DOHH2 (cell line): ENCODE results near the gene SRSF1.
A peak's percentile ranks its signal among the peaks of the same experiment; 100 is the strongest.

Source experiments
- H3F3A ChIP-seq: fragments of 200-600 bp; sonication (generic), shearing (Covaris generic); 2 replicates; pipeline ENCODE4 v1.6.0; 2016; ENCODE audit warnings: antibody characterized with exemption, mild to moderate bottlenecking; ENCODE audit not compliant: control insufficient read depth, insufficient read depth
- H3K27ac ChIP-seq: fragments of 200-600 bp; sonication (generic); 2 replicates; pipeline ENCODE4 v1.5.1; 2014; ENCODE audit warnings: low read depth, mild to moderate bottlenecking, low read length, moderate library complexity
- H3K27me3 ChIP-seq: fragments of 200-600 bp; sonication (generic); 2 replicates; pipeline ENCODE4 v1.6.1; 2014; ENCODE audit warnings: mild to moderate bottlenecking, low read length, mixed read lengths; ENCODE audit not compliant: control insufficient read depth
- H3K36me3 ChIP-seq: fragments of 200-600 bp; sonication (generic); 2 replicates; pipeline ENCODE4 v1.6.1; 2014; ENCODE audit warnings: mild to moderate bottlenecking, low read length, moderate library complexity, mixed read lengths; ENCODE audit not compliant: control insufficient read depth
- H3K4me1 ChIP-seq: fragments of 200-600 bp; sonication (generic); 2 replicates; pipeline ENCODE4 v1.6.1; 2014; ENCODE audit warnings: mild to moderate bottlenecking, low read length, mixed read lengths; ENCODE audit not compliant: control insufficient read depth
- H3K4me2 ChIP-seq: fragments of 200-600 bp; sonication (generic); 2 replicates; pipeline ENCODE4 v1.6.0; 2014; ENCODE audit warnings: mild to moderate bottlenecking, low read length, moderate library complexity
- H3K4me3 ChIP-seq: fragments of 200-600 bp; sonication (generic); 2 replicates; pipeline ENCODE4 v1.5.1; 2014; ENCODE audit warnings: mild to moderate bottlenecking, low read length, mixed read lengths
- H3K79me2 ChIP-seq: fragments of 200-600 bp; sonication (generic); 2 replicates; pipeline ENCODE4 v1.6.1; 2014; ENCODE audit warnings: mild to moderate bottlenecking, low read length, mixed read lengths; ENCODE audit not compliant: control insufficient read depth
- H3K9me2 ChIP-seq: fragments of 200-600 bp; sonication (generic); replicated peaks from 2 replicates; pipeline ENCODE4 v1.6.1; 2014; ENCODE audit warnings: mild to moderate bottlenecking, low read length, mixed read lengths; ENCODE audit not compliant: control insufficient read depth
- H3K9me3 ChIP-seq: fragments of 200-600 bp; sonication (generic); 2 replicates; pipeline ENCODE4 v1.6.1; 2014; ENCODE audit warnings: antibody characterized with exemption, low read length, mixed read lengths; ENCODE audit not compliant: control insufficient read depth, insufficient read depth
- H4K20me1 ChIP-seq: fragments of 200-600 bp; sonication (generic); 2 replicates; pipeline ENCODE4 v1.6.0; 2014; ENCODE audit warnings: low read depth, mild to moderate bottlenecking, antibody characterized with exemption, low read length, moderate library complexity; ENCODE audit not compliant: control insufficient read depth, insufficient read depth
- EZH2phosphoT487 ChIP-seq: fragments of 200-600 bp; sonication (generic); IDR thresholded peaks from 2 replicates; pipeline ENCODE4 v1.6.1; 2017; ENCODE audit warnings: borderline replicate concordance, mild to moderate bottlenecking, antibody characterized with exemption, low read length, moderate library complexity, mixed read lengths
- TF ChIP-seq, protein P1 (sequence below): fragments of 200-600 bp; sonication (generic); IDR thresholded peaks from one replicate; pipeline ENCODE4 v1.5.1; 2014; ENCODE audit warnings: antibody characterized with exemption, mild to moderate bottlenecking, low read depth, low read length; ENCODE audit not compliant: poor library complexity, severe bottlenecking

SRSF1 gene

DNA sequence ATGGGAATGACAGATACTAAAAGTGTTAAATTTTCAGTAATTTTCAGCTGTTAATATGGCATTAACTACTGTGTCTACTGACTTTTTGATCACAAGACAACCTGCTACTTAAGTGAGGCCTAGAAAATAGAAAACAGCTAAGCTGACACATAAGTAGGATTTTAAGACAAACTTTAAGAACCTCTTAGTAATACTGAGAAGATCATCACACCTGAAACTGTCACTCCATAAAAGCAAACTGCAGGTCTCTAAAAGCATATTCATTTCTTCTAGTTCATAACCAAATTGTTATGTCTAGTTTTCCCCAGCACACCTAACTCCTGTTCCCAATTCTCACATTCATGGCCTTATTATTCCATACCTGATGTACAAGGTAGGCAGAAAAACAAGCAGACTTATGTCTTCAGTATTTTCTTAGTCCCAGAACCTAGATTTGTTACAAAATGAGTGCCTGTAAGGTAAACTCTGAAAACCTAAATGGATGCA is 8.0 kb downstream of the SRSF1 start:
- H3K36me3 ChIP-seq = peaks cover 79% of the 10 kb centered on the region
- no peak overlapping the region for H3K27ac ChIP-seq
- peaks cover 27% of the 10 kb centered on the region for H4K20me1 ChIP-seq
- no peaks in the 10 kb centered on the region for H3K9me2 ChIP-seq
- H3K79me2 ChIP-seq = peaks cover 26% of the 10 kb centered on the region
- H3F3A ChIP-seq = peaks cover 91% of the 10 kb centered on the region
- TF ChIP-seq, protein P1, sequence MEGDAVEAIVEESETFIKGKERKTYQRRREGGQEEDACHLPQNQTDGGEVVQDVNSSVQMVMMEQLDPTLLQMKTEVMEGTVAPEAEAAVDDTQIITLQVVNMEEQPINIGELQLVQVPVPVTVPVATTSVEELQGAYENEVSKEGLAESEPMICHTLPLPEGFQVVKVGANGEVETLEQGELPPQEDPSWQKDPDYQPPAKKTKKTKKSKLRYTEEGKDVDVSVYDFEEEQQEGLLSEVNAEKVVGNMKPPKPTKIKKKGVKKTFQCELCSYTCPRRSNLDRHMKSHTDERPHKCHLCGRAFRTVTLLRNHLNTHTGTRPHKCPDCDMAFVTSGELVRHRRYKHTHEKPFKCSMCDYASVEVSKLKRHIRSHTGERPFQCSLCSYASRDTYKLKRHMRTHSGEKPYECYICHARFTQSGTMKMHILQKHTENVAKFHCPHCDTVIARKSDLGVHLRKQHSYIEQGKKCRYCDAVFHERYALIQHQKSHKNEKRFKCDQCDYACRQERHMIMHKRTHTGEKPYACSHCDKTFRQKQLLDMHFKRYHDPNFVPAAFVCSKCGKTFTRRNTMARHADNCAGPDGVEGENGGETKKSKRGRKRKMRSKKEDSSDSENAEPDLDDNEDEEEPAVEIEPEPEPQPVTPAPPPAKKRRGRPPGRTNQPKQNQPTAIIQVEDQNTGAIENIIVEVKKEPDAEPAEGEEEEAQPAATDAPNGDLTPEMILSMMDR = no peak
- no peak for TF ChIP-seq EZH2phosphoT487
- H3K4me2 ChIP-seq = peak overlapping the region; percentile 22
- no peak overlapping the region; the same call in 1 of the 2 replicates for H3K4me3 ChIP-seq
- H3K4me1 ChIP-seq = peaks cover 77% of the 10 kb centered on the region
- no peaks in the 10 kb centered on the region for H3K27me3 ChIP-seq
- no peaks in the 10 kb centered on the region for H3K9me3 ChIP-seq

DNA sequence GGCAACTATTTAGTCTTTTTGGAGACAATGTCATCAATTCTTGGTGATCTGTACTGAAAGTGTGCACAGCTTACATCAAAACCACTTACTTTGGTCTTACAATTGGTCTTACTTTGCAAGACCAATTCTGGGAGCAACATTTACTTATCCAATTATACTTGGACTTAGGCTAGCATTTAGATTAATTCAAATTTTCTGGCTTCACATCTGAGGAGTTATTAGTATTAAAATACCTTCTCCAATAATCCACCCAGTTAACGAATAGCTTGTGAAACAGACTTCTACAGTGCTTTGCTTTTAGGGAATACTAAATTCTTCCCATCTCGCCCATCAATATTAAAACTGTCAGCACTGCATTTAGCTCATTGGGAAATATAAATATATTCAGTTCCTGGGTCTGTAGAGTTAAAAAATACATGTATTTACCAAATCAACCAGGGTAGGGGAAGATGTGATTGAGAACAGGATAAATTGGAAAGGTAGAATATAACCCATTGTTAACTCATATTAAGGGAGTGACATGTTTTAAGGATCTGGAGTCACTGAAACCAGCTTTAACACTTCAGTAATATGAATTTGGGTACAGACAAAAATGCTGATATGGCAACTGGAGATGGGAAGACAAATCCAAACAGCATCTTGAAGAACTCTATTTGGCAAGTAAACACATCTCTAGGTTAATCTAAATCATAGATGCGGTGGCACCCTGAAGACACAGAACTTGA is 9.8 kb downstream of the SRSF1 start:
- Histone ChIP-seq H3F3A (peaks cover 84% of the 10 kb centered on the region), H3K36me3 (peaks cover 61% of the 10 kb centered on the region), H3K4me2 (no peak overlapping the region), H3K27me3 (no peaks in the 10 kb centered on the region), H3K9me2 (no peaks in the 10 kb centered on the region), H3K9me3 (no peaks in the 10 kb centered on the region), H3K4me3 (no peak overlapping the region), H3K4me1 (peaks cover 68% of the 10 kb centered on the region), H3K27ac (no peak overlapping the region), H4K20me1 (peaks cover 13% of the 10 kb centered on the region), H3K79me2 (peaks cover 7% of the 10 kb centered on the region)
- TF ChIP-seq, protein P1 = no peak
- no peak for TF ChIP-seq EZH2phosphoT487

DNA sequence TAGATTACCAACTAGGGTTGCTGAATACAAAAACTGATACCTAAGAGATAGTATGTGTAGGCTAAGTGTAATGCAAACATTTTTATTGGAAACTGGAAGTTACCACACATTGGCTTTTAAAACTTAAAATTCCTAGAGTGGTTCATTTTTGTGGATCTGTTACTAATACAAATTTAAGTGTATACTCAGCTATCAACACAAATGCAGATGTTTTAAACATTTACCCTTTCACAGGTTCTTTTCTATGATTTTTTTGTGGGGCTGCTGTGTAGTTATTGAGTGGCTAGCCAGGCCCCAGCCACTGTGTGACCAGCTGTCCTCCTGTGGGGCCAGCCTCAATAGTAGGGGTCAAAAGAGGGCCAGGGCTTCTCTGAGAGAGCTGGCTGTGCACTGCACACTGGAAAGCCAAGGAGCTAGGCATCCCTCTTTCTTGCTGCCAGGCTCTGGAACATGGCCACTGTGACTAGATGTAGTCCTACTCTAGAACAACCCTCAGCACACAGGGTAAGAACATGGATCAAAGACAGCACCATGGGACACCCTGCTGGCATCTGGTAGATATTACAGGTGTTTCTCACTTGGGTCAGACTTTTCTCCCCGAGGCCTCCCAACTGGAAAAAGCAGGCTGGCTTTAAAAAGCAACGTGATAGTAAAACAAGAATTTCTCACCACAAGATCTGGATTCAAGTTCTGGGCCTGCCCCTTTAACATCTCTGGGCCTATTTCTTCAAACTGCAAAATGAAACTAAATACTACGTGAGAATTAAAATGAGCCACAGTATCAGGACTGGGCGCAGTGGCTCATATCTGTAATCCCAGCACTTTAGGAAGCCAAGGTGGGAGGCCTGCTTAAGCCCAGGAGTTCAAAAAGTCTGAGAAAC is 11.7 kb downstream of the SRSF1 start:
- Histone ChIP-seq H3F3A (peaks cover 83% of the 10 kb centered on the region), H3K27ac (no peak overlapping the region)

More for the DNA sequence above, 11.7 kb downstream of the SRSF1 start:
- Histone ChIP-seq H3K4me3 (no peak overlapping the region), H3K27me3 (no peaks in the 10 kb centered on the region), H3K79me2 (peaks cover 5% of the 10 kb centered on the region), H4K20me1 (peaks cover 11% of the 10 kb centered on the region), H3K36me3 (peaks cover 42% of the 10 kb centered on the region), H3K9me3 (no peaks in the 10 kb centered on the region), H3K4me1 (peaks cover 60% of the 10 kb centered on the region), H3K9me2 (no peaks in the 10 kb centered on the region), H3K4me2 (peak overlapping the region; percentile 12)
- no peak for TF ChIP-seq EZH2phosphoT487
- TF ChIP-seq, protein P1 = peak; percentile 61
